Hypothalamus (tissue), 51 donors: ENCODE measurements around the gene CDC14A.

Experiments used
- DNase-seq, 51 donors: peaks; one replicate each; lab custom pipeline; 2025; lab: John Stamatoyannopoulos, UW

The CDC14A gene

GRCh38 chr1:100565533-100565932, 213.2 kb downstream of the CDC14A start:
- no peak for DNase-seq

DNA sequence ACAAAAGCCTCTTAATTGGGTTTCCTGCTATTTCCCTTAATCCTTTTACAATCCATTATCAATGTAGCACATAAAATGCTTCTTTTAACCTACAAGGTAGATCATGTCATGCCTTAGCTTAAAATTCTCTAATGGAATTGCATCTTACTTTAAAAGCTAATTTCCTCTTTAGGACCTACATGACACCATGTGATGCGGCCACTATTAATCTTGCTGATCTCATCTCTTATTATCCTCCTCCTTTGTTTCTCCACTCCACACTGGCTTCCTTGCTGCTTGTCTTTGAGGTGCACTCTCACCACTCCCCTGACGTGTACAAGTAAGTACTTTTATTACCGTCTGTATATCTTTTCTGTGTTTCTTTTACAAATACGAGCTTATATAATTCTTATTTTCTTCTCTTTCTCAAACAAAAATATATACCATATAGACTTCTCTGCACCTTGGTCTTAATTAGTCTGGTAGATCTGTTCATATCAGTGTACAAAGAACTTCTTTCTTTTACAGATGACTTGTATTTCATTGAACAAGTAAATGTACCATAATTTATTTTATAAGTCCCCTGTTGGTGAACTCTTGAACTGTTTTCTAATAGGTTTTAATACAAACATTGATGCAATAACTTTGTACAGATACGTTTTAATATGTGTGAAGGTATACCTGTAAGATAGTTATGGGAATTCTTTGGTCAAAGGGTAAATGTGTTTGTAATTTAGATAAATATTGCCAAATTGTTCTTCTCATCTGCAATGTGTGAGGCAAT, 213.8 kb downstream of the CDC14A start:
- DNase-seq = no peak

DNA sequence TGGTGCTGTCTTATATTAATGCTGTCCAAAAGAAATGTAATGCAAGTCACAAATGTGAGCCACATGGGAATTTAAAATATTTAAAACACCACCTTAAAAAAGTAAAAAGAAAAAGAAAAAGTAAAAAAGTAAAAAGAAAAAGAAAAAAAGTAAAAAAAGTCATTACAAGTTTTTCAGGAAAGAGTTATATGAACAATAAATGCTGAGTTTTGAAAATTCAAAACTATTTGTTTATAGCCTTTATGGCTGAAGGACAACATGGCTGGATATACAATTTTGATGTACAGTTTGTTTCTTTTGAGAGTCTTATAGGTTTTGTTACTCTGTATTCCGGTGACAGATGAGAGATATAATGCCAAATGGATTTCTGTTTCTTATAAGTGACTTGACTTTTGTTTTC, 214.8 kb downstream of the CDC14A start:
- no peak for DNase-seq
